ENCODE results near the gene NTNG1. TPM values are rescaled to one million over a fixed set of nuclear protein-coding genes. Genes with fewer than 3 reads are reported as not detected.

The NTNG1 gene
- total and polyA plus RNA-seq, 10 of the 15 experiments (the other 5 are each of a cell fraction or from before 2014, with no cell fraction given): 0.18 to 2.3 (median 1.1) TPM; not detected in 1

GRCh38 chr1:107327446-107327845 lies 186.6 kb downstream of the NTNG1 start:
- Histone ChIP-seq H3K27ac (ENCODE audit: control insufficient read depth, insufficient read depth) (no peak overlapping the region), H3K36me3 (ENCODE audit: control insufficient read depth in 2 of 2, insufficient read depth in 2 of 2, low read length in 1 of 2) (no peaks in the 10 kb centered on the region), H3K9me3 (replicated peaks; ENCODE audit: control insufficient read depth, insufficient read depth, low read length) (no peaks in the 10 kb centered on the region), H4K20me1 (ENCODE audit: control insufficient read depth, insufficient read depth) (no peaks in the 10 kb centered on the region), H3K27me3 (replicated peaks in 1 of 2; ENCODE audit: control insufficient read depth in 2 of 2, insufficient read depth in 2 of 2, low read length in 1 of 2) (no peaks in the 10 kb centered on the region), H2AFZ (ENCODE audit: control insufficient read depth, low read depth, low read length) (no peak overlapping the region), H3K79me2 (ENCODE audit: control insufficient read depth, insufficient read depth, low read length) (no peaks in the 10 kb centered on the region), H3K4me2 (ENCODE audit: control insufficient read depth, insufficient read depth) (no peak overlapping the region), H3K9ac (ENCODE audit: control insufficient read depth, insufficient read depth, low read length) (no peak overlapping the region), H3K4me1 (ENCODE audit: control insufficient read depth, insufficient read depth, low read length) (no peaks in the 10 kb centered on the region), H3K4me3 (no peak overlapping the region)
- DNase-seq (ENCODE audit: low read depth, low spot score) (no peak), ATAC-seq (no peak), FAIRE-seq (no peak)
- ChIA-PET RAD21 (ENCODE audit: unreplicated experiment) (no interaction called here), SMC1A (ENCODE audit: uncharacterized antibody, unreplicated experiment) (interaction anchor here (0.8 to 1.9 kb wide), 3 partner anchors 8 to 130 kb away, joined by 3 to 4 read pairs (median 3); no protein-coding TSS in a partner anchor), CTCF (interaction anchor here (0.6 to 1.8 kb wide), 3 partner anchors 14 to 103 kb away, joined by 3 to 4 read pairs (median 4); no protein-coding TSS in a partner anchor), POLR2A (no interaction called here)
- no TSS peak for BruUV-seq (replicated peaks)
- intact Hi-C loops (cut with micrococcal nuclease; ENCODE audit: unreplicated experiment) (no loop called here), in situ Hi-C loops (cut with MboI) (no loop called here)
- TF ChIP-seq CREM (IDR thresholded peaks at IDR 0.05; ENCODE audit: low read depth): no peak
- TF ChIP-seq ZBTB40 (IDR thresholded peaks at IDR 0.05; ENCODE audit: borderline replicate concordance): no peak
- TF ChIP-seq SIN3A (IDR thresholded peaks at IDR 0.05; ENCODE audit: low read depth, low read length): no peak
- no peak for TF ChIP-seq HDGF (IDR thresholded peaks at IDR 0.05)
- 20% methylated on average over 1 of the region's 1 CpG for WGBS (ENCODE audit: insufficient coverage, insufficient replicate concordance, low lambda C conversion rate, missing lambda C conversion rate)
